Measurements from ENCODE around the gene HS3ST3A1.

Gene HS3ST3A1

DNA sequence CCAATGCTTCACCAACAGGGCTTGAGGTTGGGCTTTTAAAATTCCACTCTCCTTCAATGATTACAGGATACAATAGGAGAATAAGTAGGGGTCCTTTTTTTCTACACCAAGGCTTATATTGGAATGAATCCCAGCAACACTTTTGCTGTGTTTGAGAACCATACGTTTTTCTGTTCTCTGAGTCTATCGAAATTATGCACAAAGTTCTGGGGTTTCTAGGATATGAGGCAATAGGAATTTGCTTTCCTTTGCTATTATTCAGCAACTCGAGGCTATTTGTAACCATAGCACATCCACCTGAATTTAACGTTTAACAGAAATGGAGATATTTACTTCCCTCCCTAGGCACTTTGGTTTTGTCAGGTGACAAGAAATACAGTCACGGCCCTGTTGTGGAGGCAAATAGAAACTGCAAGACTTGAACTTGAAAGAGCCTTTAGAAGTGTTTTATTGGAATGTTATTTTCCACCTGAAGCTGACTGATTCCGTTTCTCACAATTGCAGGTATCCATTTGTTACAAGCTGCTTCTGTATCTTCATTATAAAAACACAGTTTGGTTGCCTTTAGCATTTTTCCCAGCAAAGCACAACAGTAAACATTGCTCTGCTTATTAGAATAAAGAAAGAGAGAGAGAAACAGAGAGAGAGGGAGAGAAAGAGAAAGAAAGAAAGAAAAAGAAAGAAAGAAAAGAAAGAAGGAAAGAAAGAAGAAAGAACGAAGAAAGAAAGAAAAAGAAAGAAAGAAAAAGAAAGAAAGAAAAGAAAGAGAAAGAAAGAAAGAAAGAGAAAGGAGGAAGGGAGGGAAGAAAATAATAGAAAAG is 109.6 kb downstream of the HS3ST3A1 start:
- DNase-seq (ENCODE audit: low read depth, low spot score): no peak

DNA sequence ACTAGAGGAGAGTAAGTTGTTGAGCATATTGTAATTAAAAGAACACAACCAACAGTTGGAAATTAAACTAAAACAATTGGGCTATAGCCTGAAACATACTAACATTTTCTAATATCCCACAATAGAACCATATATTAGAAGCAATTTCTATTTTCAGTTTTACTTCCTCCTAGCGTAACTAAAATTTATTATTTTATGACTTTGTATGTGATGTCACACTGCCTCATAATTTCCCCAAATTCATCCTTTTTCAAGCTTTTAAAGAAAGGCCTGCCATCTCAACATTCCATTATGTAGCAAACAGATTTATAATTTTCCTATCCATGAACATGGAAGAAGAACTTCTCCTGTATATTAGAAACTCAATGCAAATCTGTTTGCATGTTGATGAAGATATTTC is 110.2 kb downstream of the HS3ST3A1 start:
- DNase-seq (ENCODE audit: low read depth, low spot score): no peak

DNA sequence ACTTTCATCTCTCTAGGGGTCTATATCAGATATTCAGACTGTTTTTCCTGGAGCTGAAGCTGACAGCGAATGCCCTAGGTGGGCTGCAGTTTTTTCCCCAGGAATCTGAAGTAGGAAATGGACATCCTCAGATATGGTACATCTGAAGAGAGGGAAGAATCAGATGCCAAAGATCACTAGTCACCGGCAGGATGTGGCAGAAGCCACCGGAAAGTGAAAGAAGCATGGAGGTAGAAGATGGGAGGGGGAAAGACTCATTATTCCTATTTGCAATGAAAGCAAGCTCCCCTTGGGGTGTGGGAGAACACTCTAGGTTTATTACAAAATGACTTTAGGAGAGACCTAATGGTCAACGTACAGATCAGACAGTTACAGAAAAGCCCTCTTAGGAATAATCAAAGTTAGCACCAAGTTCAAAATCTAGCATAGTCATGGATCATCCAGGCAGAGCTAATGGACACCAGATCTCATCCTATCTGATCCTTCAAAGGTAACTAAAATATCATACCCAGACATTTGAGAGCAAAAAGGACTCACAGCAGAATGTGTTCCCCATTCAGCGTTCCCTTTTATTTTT is 110.7 kb downstream of the HS3ST3A1 start:
- no peak for DNase-seq (ENCODE audit: low read depth, low spot score)

DNA sequence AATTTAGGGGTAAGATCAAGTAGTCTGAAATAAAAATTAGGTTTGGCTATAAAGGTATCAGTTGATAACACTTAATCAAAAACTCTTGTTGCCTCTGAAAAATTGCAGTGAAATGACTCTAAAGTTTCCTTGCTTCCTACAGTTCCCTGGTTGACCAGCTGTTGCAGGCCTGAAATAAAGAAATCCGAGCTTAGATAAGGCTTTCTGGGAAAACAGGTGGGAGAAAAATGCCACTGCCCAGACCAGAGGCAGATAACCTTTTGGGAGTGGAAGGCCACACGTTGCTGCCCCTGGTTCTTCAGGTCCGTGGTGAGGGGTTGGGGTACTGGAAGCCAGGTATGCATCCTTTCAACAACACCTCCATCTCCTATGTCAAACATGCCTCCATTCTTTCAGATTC is 111.3 kb downstream of the HS3ST3A1 start:
- no peak for DNase-seq (ENCODE audit: low read depth, low spot score)

DNA sequence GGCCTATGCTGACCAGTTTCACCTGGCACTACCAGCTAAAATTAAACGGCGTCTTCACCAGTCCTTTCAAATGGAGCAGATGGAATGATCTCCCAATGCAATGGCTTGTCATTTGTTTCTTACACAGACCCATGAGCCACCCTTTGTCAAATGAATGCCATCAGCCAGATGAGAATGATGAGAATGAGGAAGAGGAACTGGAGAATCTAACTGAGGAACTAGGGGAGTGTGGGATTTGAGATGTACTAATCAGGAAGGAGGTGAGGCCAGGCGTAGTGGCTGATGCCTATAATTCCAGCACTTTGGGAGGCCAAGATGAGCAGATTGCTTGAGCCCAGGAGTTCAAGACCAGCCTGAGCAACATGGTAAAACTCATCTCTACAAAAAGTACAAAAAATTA is 116.4 kb downstream of the HS3ST3A1 start:
- no peak for DNase-seq (ENCODE audit: low read depth, low spot score)

DNA sequence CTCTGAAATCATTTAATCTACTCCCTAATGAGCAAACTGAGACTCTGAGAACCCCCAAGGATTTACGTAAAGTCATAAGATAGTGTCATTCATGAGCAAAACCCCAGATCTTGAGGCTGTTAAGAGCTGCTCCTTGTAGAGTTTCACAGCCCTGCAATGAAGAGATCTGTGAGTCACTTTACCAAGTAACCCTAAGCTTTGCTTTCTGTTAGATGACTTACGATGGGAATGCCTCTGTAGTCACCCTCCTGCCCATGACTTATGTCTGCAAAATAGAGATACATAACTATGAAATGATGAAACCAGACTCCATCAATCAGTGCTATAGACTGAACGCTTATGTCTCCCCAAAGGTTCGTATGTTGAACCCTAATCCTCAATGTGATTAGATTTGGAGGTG is 117.7 kb downstream of the HS3ST3A1 start:
- DNase-seq (ENCODE audit: low read depth, low spot score): no peak

DNA sequence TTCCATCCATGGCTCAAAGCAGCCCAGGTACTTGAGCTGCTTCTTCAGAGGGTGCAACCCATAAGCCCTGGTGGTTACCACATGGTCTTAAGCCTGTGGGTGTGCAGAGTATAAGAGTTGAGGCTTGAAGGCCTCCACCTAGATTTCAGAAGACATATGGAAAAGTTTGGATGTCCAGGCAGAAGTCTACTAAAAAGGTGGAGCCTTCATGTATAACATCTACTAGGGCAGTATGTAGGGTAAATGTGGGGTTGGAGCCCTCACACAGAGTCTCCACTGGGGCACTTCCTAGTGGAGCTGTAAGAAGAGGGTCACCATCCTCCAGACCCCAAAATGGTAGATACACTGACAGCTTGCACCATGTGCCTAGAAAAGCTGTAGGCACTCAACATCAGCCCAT is 120.9 kb downstream of the HS3ST3A1 start:
- DNase-seq (ENCODE audit: low read depth, low spot score): no peak

DNA sequence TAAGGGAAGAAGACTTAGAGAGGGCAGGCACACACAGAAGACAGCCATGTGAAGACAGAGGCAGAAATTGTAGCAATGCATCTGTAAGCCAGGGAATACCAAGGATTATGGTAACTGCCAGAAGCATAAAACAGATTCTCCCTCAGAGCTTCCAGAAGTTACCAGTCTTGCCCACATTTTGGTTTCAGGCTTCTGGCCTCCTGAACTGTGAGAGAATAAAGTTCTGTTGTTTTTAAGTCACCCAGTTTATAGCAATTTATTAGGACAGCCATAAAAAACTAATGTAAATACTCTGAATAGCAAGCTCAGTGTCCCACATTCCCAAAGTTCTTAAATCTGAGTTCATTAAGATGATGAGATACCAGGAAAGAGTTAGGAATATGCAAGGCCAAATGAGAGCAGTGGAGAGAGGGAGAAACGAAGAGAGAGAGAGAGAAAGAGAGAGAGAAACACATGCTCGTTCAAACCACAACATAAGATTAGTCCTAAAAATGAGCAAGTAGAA is 123.4 kb downstream of the HS3ST3A1 start:
- no peak for DNase-seq (ENCODE audit: low read depth, low spot score)

DNA sequence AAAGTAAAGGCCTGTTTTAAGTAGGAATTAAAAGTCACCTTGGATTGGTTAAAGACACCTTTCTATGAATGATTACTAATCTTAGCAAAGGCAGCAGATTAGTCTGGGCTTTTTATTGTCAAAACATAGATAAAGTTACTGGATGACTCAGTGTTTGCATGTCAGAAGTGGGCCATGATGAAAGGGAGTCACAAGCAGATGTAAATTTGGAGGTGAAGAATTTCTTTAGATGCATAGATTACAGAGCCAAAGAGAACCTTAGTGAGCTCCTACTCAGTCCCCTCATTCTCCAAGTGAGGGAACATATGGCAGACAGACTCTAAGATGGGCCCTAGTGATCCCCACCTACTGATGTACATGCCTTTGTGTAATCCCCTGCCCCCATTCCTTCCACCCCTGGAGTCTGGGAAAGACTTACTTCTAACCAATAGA is 124.5 kb downstream of the HS3ST3A1 start:
- no peak for DNase-seq (ENCODE audit: low read depth, low spot score)

DNA sequence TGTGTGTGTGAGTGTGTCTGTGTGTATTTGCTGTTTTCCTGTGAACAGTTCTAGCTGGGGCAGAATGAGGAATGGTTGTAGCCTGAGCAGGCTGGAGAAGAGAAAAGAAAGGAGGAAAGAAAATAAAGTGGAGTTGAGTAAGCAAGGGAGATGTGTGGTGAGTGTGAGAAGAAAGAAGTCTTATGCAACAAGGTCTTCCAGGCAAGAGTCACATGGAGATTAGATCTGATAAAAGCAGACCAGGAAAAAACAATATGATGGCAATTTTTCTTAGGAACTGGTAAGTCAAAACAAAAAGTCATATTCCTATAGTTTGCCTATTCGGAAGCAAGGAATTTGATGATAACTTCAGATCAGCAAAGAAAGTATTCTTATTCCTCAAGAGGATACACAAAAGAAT is 125.0 kb downstream of the HS3ST3A1 start:
- no peak for DNase-seq (ENCODE audit: low read depth, low spot score)

DNA sequence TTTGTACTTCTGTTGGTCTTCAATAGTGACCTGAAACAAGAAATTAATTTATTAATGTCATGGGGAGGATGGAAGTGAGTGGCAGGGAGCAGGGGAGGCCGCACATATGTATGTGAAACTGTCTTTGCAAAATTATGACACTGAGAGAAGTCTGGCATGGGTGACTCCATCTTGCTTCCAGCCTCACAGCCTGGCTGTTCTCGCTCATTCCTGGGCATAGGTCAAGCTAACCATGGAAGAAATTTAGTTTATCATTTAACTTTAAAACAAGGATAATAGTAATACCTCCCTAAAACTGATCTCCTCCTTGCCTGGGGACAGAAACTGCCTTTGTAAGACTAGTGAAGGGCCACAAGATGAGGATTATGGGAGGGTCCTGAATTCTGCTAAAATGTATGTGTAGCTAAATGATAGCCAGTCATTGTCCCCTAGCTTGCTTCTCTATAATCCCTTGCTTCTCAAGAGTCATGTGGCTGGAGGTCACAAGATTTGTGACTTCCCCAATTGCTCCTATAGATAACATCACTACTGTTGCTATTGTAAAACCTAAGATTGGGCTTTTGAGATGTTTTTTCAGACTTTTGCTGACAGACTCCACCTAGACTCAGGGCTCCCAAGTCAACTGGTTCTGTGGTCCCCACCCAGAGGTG is 126.0 kb downstream of the HS3ST3A1 start:
- no peak for DNase-seq (ENCODE audit: low read depth, low spot score)

DNA sequence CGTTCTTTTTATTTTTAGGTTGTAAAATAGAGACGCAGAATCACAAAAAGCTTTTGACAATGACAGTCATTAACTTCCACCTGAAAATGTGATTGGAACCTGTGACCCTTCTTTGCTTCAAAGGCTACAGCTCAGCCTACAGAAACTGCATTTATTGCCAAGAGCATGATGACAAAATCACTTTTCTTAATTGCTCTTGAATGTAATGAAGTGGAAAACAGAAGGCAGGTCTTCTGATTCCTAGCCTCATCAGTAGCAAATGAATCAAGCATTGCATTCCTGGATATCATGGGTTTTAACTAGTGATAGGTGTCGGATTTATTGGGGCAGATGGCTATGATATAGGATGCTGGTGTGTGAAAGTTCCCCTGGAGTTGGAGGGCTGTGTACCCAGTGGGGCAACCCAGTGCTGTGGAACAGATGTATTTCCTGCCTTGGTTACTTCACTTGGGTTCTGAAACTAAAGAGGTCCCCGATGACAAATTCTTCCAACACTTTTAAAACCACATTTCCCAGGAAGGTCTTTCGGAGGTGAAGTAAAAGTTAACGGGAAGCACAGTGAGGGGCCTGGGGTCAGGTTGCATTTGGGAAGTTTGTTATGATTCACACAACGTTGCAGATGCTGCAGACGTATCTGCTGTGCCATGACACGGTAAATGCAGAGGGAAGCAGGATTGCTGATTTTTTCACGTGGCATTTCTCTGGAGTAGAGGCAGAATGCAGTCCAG is 127.5 kb downstream of the HS3ST3A1 start:
- no peak for DNase-seq (ENCODE audit: low read depth, low spot score)

DNA sequence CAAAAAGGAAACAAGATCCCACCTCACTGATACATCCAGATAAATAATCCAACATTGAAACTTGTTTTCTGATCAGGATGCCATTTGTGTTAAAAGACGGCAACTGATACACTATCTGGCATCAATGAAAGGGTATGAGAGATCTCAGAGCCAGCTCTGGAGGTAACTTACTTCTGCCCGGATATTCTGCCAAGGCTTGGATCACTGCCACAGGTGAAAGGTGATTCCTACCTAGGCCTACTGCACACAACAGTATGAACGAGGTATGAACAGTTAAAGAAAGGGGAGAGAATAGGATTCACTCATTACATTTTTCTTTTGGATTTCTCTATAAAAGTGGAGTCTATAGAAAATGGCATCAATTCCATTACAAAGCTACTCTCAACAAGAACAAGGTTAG is 136.1 kb downstream of the HS3ST3A1 start:
- no peak for DNase-seq (ENCODE audit: low read depth, low spot score)

DNA sequence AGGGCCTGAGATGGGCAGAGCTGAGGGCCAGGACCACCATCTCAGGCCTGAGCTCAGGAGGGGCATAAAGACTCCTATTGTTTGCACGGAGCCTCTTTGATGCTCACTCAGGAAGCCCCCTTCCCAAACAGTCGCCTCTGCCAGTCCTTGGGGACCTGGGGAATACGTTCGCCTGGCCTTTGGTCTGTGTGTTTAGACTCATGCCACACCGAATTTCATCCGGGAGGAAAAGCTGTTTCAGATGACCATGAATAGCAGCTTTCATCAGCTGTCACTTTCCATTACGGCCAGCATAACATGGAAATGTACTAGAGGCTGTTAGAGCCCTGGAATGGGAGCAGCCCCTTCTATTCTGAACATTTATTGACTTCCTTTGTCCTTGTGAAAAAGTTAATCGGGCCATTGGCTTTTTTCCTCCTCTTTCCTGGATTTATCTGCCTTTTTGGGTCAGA is 139.0 kb downstream of the HS3ST3A1 start:
- DNase-seq (ENCODE audit: low read depth, low spot score): no peak

DNA sequence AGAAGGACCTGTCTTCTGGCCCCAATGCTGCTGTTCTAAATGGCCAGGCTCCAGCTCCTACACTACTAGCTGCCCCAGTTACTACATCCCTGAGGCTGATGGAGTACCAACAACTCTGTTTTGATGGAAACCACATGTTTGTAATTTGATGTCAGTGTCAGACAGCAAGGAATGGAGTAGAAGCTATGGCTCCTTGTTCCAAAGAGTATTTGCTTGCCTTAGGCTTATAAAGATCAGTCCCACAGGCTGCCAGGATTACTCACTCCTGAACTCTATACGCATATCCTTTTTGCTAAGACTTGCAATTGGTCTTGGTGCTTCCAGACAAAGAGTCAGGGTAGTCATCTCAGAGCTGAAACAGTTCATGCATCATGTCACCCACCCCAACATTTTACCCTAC is 139.6 kb downstream of the HS3ST3A1 start:
- no peak for DNase-seq (ENCODE audit: low read depth, low spot score)

DNA sequence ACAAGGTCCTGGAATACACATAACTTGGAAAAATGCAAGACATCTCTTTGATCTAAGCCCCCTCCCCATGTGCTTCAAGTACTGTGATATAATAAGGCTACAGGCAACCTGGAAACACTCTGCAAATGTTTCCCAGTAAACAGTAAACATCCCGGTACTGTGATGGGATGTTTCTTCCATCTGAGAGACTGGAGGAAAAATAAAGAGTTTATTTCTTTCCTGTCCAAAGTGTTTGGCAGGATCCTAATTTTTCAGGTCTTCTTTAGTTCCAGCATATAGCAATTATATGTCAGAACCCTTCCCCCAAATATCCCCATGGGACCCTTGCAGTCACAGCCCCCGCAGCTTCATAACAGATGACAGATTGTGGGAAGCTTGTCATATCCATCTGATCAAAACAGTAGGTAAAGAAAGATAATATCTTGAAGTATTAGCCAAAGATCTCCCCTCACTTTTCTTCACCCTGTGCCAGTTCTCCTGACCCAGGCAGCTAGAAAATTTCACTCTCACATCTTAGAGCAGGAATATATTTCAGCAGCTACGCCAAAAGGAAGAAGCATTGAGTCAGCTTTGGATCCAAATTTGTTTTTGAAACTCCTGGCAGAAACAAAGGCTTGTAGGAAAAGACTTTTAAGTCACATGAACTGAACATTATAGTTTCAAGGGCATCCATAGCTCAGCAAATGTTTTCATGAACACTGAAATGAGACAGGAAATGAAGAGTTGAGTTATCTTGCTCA is 141.3 kb downstream of the HS3ST3A1 start:
- DNase-seq (ENCODE audit: low read depth, low spot score): no peak

DNA sequence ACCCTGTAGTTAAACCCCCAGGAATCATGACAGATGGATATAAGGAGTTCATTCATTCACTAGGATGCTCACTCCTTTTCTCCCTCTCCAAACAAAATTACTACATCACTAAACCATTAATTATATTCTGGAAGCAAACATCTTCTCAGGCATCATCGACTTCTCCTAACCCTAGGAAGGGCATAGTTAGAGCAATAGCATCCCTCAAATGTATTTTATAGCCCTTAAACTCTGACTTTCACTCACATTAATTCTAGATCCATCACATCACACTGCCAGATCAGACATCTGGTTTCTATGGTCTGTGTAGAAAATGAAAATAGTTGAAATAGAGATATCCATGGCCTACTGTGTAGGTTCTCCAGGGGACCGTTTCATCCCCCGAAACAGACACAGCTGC is 143.9 kb downstream of the HS3ST3A1 start:
- DNase-seq (ENCODE audit: low read depth, low spot score): no peak
